HG02973 (cell line): ENCODE data around the gene SRP72.
"Not testable (repeated sequence)": the region's sequence is repeated elsewhere in the genome, so short reads cannot be mapped to it uniquely, and the experiment has no call there.

Experiments used
- ATAC-seq: cut with Tn5 transposase; IDR thresholded peaks from one replicate; pipeline ENCODE4 v1.9.1; 2021; ENCODE audit warnings: moderate library complexity; ENCODE audit not compliant: unreplicated experiment

The SRP72 gene

GRCh38 chr4:56465599-56466295, 1.7 kb upstream of the SRP72 start:
- no peak for ATAC-seq

- ATAC-seq = not testable (repeated sequence)
These were observed 1.1 kb upstream of the SRP72 start for GRCh38 chr4:56466296-56466761.

GRCh38 chr4:56466910-56467283, 520 bp upstream of the SRP72 start:
- ATAC-seq = no peak

- peak; percentile 38 for ATAC-seq
These were observed 643 bp downstream of the SRP72 start for GRCh38 chr4:56468097-56468422.

GRCh38 chr4:56469489-56470210, 2.2 kb downstream of the SRP72 start:
- no peak for ATAC-seq

- ATAC-seq = peak; percentile 75
These were observed 8.5 kb downstream of the SRP72 start for GRCh38 chr4:56475917-56476316.

GRCh38 chr4:56477192-56477702, 9.8 kb downstream of the SRP72 start:
- no peak for ATAC-seq

GRCh38 chr4:56480691-56481090, 13.3 kb downstream of the SRP72 start:
- no peak for ATAC-seq

- no peak for ATAC-seq
These were observed 28.8 kb downstream of the SRP72 start for GRCh38 chr4:56496241-56496640.

- no peak for ATAC-seq
These were observed 38.1 kb downstream of the SRP72 start, which contains the start of gene ARL9 for GRCh38 chr4:56505269-56506130. ARL9 (plus strand) TSS chr4:56505791; CDS start chr4:56505863, 72 bp downstream.

- no peak for ATAC-seq
These were observed 43.7 kb downstream of the SRP72 start for GRCh38 chr4:56511098-56511497.

- no peak for ATAC-seq
These were observed 44.7 kb downstream of the SRP72 start for GRCh38 chr4:56512166-56512565.

GRCh38 chr4:56513517-56513916, 46.1 kb downstream of the SRP72 start:
- ATAC-seq = no peak

- peak; percentile 99 for ATAC-seq
These were observed 63.1 kb downstream of the SRP72 start for GRCh38 chr4:56530269-56531148.

GRCh38 chr4:56531149-56531770, 63.8 kb downstream of the SRP72 start:
- no peak for ATAC-seq

- ATAC-seq = no peak
These were observed 64.4 kb downstream of the SRP72 start for GRCh38 chr4:56531823-56532222.

- no peak for ATAC-seq
These were observed 64.8 kb downstream of the SRP72 start for GRCh38 chr4:56532239-56532638.

GRCh38 chr4:56535915-56536314, 68.5 kb downstream of the SRP72 start:
- ATAC-seq = no peak

GRCh38 chr4:56537147-56537546, 69.7 kb downstream of the SRP72 start:
- ATAC-seq = no peak

- ATAC-seq = no peak
These were observed 73.4 kb downstream of the SRP72 start for GRCh38 chr4:56540826-56541225.
